HG03095 (cell line): Measurements from ENCODE around the gene SRP9.
"Not testable (repeated sequence)": the region's sequence is repeated elsewhere in the genome, so short reads cannot be mapped to it uniquely, and the experiment has no call there.

ENCODE experiments used
- ATAC-seq: cut with Tn5 transposase; IDR thresholded peaks from one replicate; pipeline ENCODE4 v1.9.1; 2021; ENCODE audit warnings: moderate library complexity; ENCODE audit not compliant: unreplicated experiment

Gene SRP9

GRCh38 chr1:225813214-225813964 is 35.8 kb downstream of the SRP9 start:
- ATAC-seq: no peak

DNA sequence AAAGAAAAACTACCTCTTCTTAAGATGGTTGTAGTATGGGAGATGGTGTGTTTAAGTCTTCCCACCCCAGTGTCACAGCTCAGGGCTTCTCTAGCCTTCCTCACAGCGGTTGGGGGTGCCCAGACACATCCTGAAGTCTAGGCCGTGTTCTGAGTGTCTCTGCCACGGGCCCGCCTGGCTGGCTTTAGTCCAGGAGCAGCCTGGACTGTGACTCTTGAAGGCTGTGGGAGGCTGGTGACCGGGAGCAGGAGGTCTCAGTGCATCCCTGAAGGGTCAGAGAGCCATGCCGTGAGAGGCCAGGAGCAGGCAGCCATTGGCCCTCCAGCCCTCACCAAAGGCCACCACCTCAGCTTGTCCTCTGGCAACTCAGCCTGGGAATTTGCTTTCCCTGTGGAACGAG is 36.8 kb downstream of the SRP9 start:
- no peak for ATAC-seq

DNA sequence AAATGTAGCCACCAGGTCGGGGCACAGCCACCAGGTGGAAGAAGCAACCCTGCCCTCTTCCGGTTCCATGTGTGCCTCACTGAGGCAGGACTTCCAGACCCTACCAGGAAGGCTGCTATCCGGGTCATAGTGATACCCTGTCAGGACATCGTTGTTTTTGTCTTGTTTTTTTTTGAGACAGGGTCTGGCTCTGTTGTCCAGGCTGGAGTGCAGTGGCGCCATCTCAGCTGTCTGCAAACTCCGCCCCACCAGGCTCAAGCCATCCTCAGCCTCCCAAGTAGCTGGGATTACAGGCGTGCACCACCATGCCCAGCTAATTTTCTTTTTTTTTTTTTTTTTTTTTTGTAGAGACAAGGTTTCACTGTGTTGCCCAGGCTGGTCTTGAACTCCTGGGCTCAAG is 37.5 kb downstream of the SRP9 start:
- ATAC-seq: not testable (repeated sequence)

GRCh38 chr1:225815526-225816178 is 38.0 kb downstream of the SRP9 start:
- no peak for ATAC-seq

DNA sequence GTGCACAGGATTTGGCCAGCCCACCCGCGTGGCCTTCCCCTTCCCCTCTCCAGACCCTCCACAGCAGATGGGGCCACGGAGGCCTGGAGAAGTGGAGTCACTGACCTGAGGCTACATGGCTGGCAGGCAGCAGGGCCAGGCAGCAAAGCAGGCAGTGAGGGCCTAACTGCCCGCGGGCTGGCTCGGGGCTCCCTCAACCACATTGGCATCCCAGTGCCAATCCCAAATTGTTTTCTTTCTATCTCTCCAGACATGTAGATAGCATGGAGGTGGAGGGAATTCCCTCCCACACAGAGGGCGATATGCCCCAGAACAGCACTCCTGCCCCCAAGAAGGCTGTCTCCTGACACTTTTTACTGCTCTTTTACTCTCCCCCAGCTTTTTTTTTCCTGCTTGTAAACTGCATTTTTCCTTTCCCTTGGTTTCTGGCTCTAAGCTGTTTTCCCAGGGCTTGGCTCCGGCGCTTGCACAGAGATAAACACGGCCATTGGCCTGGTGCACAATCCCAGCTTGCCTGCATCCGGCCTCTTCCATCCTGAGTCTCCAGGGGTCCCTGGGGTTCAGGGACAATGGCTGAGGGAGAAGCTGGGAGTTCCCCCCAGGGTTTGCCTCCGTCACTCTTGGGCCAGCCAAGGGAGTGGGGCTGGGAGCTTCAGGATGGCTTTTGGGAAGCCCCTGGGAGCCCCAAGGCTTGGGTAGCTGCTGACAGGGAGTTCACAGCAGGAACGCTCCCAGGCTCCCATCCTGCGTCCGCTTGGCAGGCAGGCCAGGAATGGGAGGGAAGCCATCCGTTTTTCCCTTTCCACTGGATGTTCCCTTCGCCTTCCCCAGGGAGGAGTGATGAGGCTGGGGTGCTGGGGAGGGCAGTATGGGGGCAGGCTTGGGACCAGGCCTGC is 39.3 kb downstream of the SRP9 start:
- no peak for ATAC-seq

DNA sequence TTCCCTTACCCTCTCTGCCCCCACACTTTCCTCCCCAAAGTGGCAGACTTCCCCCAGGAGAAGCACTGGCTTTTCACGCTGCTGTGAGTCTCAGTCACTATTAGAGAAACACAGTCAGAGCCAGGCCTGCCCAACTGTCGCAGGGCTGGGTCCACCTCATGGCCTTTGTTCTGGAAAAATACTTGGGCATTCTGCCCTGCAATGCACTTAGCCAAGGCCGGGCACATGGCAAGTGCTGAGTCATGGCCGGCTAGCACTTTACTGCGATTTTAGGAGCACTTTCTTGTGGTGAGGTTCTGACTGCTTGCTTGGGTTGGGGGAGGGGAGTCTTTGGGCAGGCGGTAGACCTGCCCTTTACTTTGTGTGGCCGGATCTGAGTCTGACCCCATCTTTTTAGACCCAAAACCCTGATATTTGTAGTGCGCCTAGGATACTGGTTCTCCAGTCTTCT is 40.0 kb downstream of the SRP9 start:
- no peak for ATAC-seq

DNA sequence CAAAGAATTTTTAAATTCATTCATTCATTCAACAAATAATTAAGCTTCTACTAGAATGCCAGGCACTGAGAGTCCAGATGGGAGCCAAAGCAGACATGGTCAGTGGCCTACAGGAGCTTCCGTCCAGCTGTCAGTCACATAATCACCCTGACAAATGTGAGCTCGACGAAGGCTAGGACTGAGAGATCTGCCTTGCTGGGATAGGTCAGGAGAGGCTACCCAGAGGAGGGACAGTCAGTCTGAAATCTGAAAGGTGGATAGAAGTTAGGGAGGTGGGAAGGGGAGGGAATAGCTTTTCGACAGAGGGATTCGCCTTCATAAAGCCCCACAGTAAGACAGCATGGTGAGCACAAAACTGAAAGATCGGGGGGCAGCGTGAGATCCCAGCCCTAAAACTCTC is 40.6 kb downstream of the SRP9 start:
- no peak for ATAC-seq

DNA sequence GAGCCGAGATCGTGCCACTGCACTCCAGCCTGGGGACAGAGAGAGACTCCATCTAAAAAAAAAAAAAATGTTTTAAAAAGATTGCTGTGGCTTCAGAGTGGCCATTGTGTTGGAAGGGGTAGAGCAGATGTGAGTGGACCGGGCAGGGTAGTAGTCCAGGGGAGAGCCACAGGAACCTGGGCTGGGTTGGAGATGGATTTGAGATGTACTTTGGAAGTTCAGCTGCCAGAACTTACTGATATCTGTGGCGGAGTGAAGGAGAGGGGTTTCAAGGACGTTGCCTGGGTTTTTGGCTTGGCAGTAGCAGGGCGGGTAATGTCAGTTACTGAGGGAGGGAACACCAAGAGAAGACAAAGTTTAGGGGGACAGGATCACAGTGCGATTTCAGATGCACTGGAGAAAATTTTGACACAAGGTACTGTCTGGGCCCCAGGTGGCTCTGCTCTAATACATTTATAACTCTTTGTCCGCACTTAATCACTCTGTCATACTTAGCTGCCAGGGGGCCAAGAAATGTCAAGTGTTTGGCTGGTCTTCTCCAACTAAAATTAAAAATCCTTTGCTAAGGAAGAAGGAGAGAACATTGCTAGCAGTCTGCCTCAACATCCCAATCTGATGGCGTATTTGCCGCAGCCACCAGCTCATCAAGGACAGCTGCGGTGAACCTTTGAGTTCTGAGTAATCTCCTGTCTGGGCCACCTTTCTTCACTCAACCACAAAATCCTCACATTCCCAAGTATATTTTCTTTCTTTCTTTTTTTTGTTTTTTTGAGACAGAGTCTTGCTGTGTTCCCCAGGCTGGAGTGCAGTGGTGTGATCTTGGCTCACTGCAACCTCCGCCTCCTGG is 41.9 kb downstream of the SRP9 start:
- ATAC-seq: no peak

DNA sequence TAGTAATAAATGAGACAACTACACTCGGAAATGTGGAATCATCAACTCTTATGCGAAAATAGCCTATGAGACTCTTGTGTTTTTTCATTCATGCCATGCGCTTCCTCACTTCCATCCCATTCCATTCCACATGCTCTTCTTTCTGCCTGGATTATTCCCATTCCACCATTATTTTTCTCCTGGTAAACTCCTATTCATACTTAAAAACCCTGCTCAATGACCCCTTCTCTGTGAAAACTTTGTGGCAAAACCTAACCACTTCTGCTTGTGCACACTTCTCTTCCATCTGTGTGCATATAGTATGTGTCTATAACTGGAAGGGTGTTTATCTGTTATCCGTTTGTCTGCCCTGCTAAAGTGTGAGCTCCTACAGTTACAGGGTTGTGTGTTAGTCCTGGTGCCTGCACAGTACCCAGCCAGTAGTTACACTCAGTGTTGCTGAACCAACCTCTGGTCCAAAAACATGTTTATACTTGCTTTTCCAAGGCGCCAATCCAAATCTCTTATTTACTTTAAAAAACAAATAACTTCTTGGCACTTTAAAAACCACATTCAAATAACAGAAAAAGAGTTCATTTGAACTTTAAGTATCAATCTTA is 43.0 kb downstream of the SRP9 start:
- ATAC-seq: no peak

GRCh38 chr1:225822655-225823403 is 45.2 kb downstream of the SRP9 start:
- no peak for ATAC-seq

- ATAC-seq: no peak
Measured at GRCh38 chr1:225823811-225824261, 46.2 kb downstream of the SRP9 start.

- no peak for ATAC-seq
Measured at GRCh38 chr1:225824533-225824941, 46.9 kb downstream of the SRP9 start.

DNA sequence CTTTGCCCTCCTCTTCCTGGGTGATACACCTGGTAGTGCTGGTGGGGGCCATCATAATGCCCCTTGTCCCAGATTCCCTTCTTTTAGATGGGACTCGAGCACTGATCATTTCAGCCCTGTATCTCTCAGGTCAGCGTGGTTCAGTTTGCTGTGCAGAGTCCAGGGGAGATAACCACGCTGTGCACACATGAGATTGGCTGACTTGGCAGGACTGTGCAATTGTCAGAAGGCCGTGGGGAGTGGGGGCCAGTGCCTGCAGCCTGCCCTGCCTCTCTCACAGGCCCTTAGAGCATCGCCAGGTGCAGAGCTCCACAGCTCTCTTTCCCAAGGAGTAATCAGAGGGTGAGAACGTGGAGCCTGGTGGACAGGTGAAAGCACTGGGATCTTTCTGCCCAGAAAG is 47.5 kb downstream of the SRP9 start:
- ATAC-seq: no peak

DNA sequence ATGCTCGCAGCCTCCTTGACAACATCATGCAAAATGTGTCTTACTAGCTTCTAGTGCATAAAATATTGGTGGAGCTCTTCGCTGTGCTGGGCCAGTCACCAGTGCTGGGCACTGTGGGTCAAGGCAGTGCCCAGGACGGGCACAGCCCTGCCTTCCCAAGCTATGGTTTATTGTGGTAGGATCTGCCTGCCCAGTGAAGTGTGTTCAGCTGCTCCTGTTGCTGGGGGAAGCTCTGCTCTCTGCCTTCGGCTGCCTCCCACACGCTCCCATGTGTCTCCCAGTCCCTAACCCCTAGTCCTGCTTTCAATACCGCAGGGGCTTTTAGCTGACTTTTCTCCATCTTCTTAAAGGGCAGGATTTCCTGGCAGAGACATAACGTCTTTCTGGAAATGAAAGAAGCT is 48.0 kb downstream of the SRP9 start:
- no peak for ATAC-seq

DNA sequence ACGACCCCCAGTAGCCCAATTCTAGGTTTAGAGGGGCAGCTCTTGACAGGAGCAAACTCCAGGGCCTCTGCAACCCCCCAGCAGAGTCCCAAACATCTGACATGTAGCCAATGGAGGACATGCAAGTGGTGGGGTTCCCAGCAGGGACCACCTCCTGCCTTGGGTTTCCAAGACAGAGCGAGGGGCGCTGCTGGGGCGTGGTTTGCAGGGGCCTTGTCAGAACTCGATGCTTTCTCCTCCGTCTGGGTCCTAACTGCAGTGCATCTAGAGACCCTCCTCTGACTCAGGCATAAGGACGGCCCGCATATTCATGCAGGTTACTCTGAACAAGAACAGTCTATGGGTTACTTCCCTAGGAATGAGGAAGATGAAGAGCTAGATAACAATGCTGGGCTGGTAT is 49.5 kb downstream of the SRP9 start:
- no peak for ATAC-seq

GRCh38 chr1:225828706-225829345 is 51.2 kb downstream of the SRP9 start:
- no peak for ATAC-seq

DNA sequence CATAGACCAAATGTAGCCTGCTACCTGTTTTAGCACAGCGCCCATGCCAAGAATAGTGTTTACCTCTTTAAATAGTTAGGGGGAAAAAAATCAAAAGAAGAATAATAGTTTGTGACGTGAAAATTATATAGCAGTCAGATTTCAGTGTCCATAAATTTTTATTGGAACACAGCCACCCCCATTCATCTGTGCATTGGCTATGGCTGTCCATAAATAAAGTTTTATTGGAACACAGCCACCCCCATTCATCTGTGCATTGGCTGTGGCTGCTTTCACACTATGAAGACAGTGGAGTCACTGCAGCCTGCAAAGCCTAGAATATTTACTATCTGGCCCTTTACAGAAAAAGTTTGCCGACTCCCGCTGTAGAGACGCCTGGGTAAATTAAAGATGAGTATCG is 53.2 kb downstream of the SRP9 start:
- no peak for ATAC-seq

GRCh38 chr1:225834417-225835329 is 57.0 kb downstream of the SRP9 start:
- ATAC-seq: no peak
